GM18505 (cell line): ENCODE results near the gene FER.

Experiments
- ATAC-seq: cut with Tn5 transposase; IDR thresholded peaks from one replicate; pipeline ENCODE4 v1.9.1; 2021; ENCODE audit not compliant: unreplicated experiment
- POLR2A ChIP-seq: IDR thresholded peaks from 4 replicates; pipeline ENCODE4 v1.6.1; 2011; ENCODE audit warnings: borderline replicate concordance; ENCODE audit not compliant: insufficient read depth, insufficient read length; ENCODE audit errors: extremely low read depth

Gene FER

DNA sequence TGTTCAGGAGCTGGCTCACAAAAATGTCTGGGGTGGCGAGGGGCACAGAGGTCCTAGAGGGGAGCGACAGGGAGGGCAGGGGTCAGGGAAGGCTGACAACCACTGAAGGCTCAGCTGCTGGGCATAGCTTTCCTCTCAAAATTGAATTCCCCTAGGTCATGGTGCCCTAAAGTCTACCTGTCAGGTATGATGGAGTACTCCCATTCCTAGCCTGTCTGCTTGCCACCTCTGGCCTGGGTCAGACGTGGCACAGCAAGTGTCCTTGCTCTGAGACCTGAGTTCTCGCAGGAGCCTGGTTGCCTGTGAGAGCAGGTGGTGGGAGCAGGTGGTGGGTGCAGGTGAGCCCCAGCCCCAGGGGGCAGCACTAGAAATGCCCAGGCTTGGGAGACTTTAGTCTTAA lies 486.7 kb downstream of the FER start:
- no peak for ATAC-seq
- no peak for TF ChIP-seq POLR2A

GRCh38 chr5:109239456-109239855 lies 491.8 kb downstream of the FER start:
- no peak for ATAC-seq
- TF ChIP-seq POLR2A, result no peak

- ATAC-seq, result no peak
- no peak for TF ChIP-seq POLR2A
These were observed 494.8 kb downstream of the FER start for GRCh38 chr5:109242518-109242917.

DNA sequence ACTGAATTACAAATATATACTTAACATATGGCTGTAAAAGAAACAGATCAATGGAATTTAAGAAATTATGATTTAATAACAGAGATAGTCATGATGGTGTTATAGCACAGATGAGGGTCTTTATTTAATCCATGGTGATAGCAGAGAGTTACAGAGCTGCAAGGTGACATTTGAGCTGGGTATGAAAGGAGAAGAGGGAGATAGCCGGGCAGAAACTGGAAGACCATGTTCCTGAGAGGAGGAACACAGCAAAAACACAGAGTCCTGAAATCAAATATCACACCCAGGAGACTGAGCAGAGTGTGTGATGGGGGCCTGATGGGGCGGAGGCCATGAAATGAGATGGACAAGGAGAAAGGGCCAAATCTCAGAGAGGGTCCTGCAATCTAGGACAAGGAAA lies 498.7 kb downstream of the FER start:
- no peak for ATAC-seq
- no peak for TF ChIP-seq POLR2A
